ENCODE measurements around the gene TMEM132A.

TMEM132A gene

GRCh38 chr11:60948250-60948649 lies 24.0 kb downstream of the TMEM132A start:
- H3K4me2 ChIP-seq (ENCODE audit: low read length), result no peak overlapping the region
- H3K4ac ChIP-seq (ENCODE audit: low read depth, low read length), result no peak overlapping the region
- H3K14ac ChIP-seq (ENCODE audit: low read length), result no peak overlapping the region
- no peak overlapping the region for H2BK120ac ChIP-seq (ENCODE audit: insufficient read depth, low read length, poor library complexity)
- H3K36me3 ChIP-seq (ENCODE audit: control insufficient read depth in 1 of 2, insufficient read depth in 2 of 2, low read length in 2 of 2), result no peaks in the 10 kb centered on the region
- no peak overlapping the region for H3K23ac ChIP-seq (ENCODE audit: low read length)
- peaks cover 7% of the 10 kb centered on the region for H3K79me1 ChIP-seq (ENCODE audit: low read length)
- H3K4me1 ChIP-seq (ENCODE audit: control insufficient read depth in 1 of 2, insufficient read depth in 2 of 2, low read length in 2 of 2), result peaks cover 12 to 16% of the 10 kb centered on the region in 2 experiments
- H4K91ac ChIP-seq (ENCODE audit: low read depth, low read length), result no peak overlapping the region
- H2AK5ac ChIP-seq (ENCODE audit: low read length), result no peak overlapping the region
- H3K18ac ChIP-seq (ENCODE audit: low read length), result no peak overlapping the region
- peaks cover 3% of the 10 kb centered on the region for H3K9me3 ChIP-seq (ENCODE audit: insufficient read depth, low read depth, low read length)
- no peak overlapping the region for H4K8ac ChIP-seq (ENCODE audit: low read depth, low read length)
- no peak overlapping the region for H2AFZ ChIP-seq (ENCODE audit: insufficient read depth, low read length, poor library complexity)
- no peak overlapping the region for H3K27ac ChIP-seq (ENCODE audit: low read depth, low read length)
- no peak overlapping the region for H3K4me3 ChIP-seq (ENCODE audit: low read depth, low read length)
- H3K9ac ChIP-seq (ENCODE audit: low read length), result no peak overlapping the region
- no peak overlapping the region for H2BK5ac ChIP-seq (ENCODE audit: low read depth, low read length, poor library complexity)
- no peak overlapping the region for H4K12ac ChIP-seq (ENCODE audit: low read depth, low read length)
- H2BK12ac ChIP-seq (ENCODE audit: low read length), result no peak overlapping the region
- DNase-seq, result no peak
- WGBS (ENCODE audit: extremely low coverage, insufficient coverage, insufficient read length), result no CpG with 5 or more reads among the region's 5 CpGs
- H3K79me2 ChIP-seq (ENCODE audit: control insufficient read depth, insufficient read depth, low read length, poor library complexity), result no peaks in the 10 kb centered on the region
- H3K27me3 ChIP-seq (ENCODE audit: insufficient read depth, low read length), result peaks cover 13% of the 10 kb centered on the region

- Histone ChIP-seq H3K4me1 (ENCODE audit: control insufficient read depth in 1 of 2, insufficient read depth in 2 of 2, low read length in 2 of 2) (peaks cover 8 to 13% of the 10 kb centered on the region in 2 experiments), H3K23ac (ENCODE audit: low read length) (no peak overlapping the region), H3K9ac (ENCODE audit: low read length) (no peak overlapping the region), H3K14ac (ENCODE audit: low read length) (no peak overlapping the region), H3K4me2 (ENCODE audit: low read length) (no peak overlapping the region), H2BK12ac (ENCODE audit: low read length) (no peak overlapping the region), H3K27ac (ENCODE audit: low read depth, low read length) (no peak overlapping the region), H3K36me3 (ENCODE audit: control insufficient read depth in 1 of 2, insufficient read depth in 2 of 2, low read length in 2 of 2) (no peaks in the 10 kb centered on the region), H3K4ac (ENCODE audit: low read depth, low read length) (no peak overlapping the region), H2BK5ac (ENCODE audit: low read depth, low read length, poor library complexity) (no peak overlapping the region), H3K79me2 (ENCODE audit: control insufficient read depth, insufficient read depth, low read length, poor library complexity) (no peaks in the 10 kb centered on the region), H4K8ac (ENCODE audit: low read depth, low read length) (no peak overlapping the region), H3K9me3 (ENCODE audit: insufficient read depth, low read depth, low read length) (peaks cover 3% of the 10 kb centered on the region), H3K27me3 (ENCODE audit: insufficient read depth, low read length) (peaks cover 13% of the 10 kb centered on the region), H3K18ac (ENCODE audit: low read length) (no peak overlapping the region), H2AK5ac (ENCODE audit: low read length) (no peak overlapping the region), H3K4me3 (ENCODE audit: low read depth, low read length) (no peak overlapping the region), H2AFZ (ENCODE audit: insufficient read depth, low read length, poor library complexity) (no peak overlapping the region), H4K12ac (ENCODE audit: low read depth, low read length) (no peak overlapping the region), H2BK120ac (ENCODE audit: insufficient read depth, low read length, poor library complexity) (no peak overlapping the region), H4K91ac (ENCODE audit: low read depth, low read length) (no peak overlapping the region), H3K79me1 (ENCODE audit: low read length) (peaks cover 3% of the 10 kb centered on the region)
- peak in 1 of 2 donors; percentile 56 for DNase-seq
- no CpG with 5 or more reads among the region's 6 CpGs for WGBS (ENCODE audit: extremely low coverage, insufficient coverage, insufficient read length)
These were observed 25.8 kb downstream of the TMEM132A start for GRCh38 chr11:60950024-60950423.

- WGBS (ENCODE audit: extremely low coverage, insufficient coverage, insufficient read length), result no CpG with 5 or more reads among the region's 86 CpGs
- H2AK5ac ChIP-seq (ENCODE audit: low read length), result no peak overlapping the region
- peak overlapping the region; percentile 69 for H2AFZ ChIP-seq (ENCODE audit: insufficient read depth, low read length, poor library complexity)
- no peak overlapping the region for H3K27ac ChIP-seq (ENCODE audit: low read depth, low read length)
- H3K79me2 ChIP-seq (ENCODE audit: control insufficient read depth, insufficient read depth, low read length, poor library complexity), result no peaks in the 10 kb centered on the region
- no peak overlapping the region for H2BK5ac ChIP-seq (ENCODE audit: low read depth, low read length, poor library complexity)
- H3K4me3 ChIP-seq (ENCODE audit: low read depth, low read length), result peak overlapping the region; percentile 50
- peak overlapping the region; percentile 55 for H3K4me2 ChIP-seq (ENCODE audit: low read length)
- no peak overlapping the region for H3K23ac ChIP-seq (ENCODE audit: low read length)
- H3K36me3 ChIP-seq (ENCODE audit: control insufficient read depth in 1 of 2, insufficient read depth in 2 of 2, low read length in 2 of 2), result no peaks in the 10 kb centered on the region
- H3K18ac ChIP-seq (ENCODE audit: low read length), result no peak overlapping the region
- H3K27me3 ChIP-seq (ENCODE audit: insufficient read depth, low read length), result peaks cover 13% of the 10 kb centered on the region
- H4K8ac ChIP-seq (ENCODE audit: low read depth, low read length), result no peak overlapping the region
- no peak overlapping the region for H3K4ac ChIP-seq (ENCODE audit: low read depth, low read length)
- H3K79me1 ChIP-seq (ENCODE audit: low read length), result peaks cover 3% of the 10 kb centered on the region
- H4K12ac ChIP-seq (ENCODE audit: low read depth, low read length), result no peak overlapping the region
- no peak for DNase-seq
- no peak overlapping the region for H4K91ac ChIP-seq (ENCODE audit: low read depth, low read length)
- H3K9me3 ChIP-seq (ENCODE audit: insufficient read depth, low read depth, low read length), result peaks cover 3% of the 10 kb centered on the region
- H2BK12ac ChIP-seq (ENCODE audit: low read length), result no peak overlapping the region
- H3K4me1 ChIP-seq (ENCODE audit: control insufficient read depth in 1 of 2, insufficient read depth in 2 of 2, low read length in 2 of 2), result peaks cover 8 to 13% of the 10 kb centered on the region in 2 experiments
- H3K9ac ChIP-seq (ENCODE audit: low read length), result no peak overlapping the region
- no peak overlapping the region for H2BK120ac ChIP-seq (ENCODE audit: insufficient read depth, low read length, poor library complexity)
- no peak overlapping the region for H3K14ac ChIP-seq (ENCODE audit: low read length)
These were observed 26.8 kb downstream of the TMEM132A start for GRCh38 chr11:60950933-60951605.

- Histone ChIP-seq H3K4me1 (ENCODE audit: control insufficient read depth in 1 of 2, insufficient read depth in 2 of 2, low read length in 2 of 2) (peaks cover 8 to 13% of the 10 kb centered on the region in 2 experiments), H3K9ac (ENCODE audit: low read length) (no peak overlapping the region), H2BK120ac (ENCODE audit: insufficient read depth, low read length, poor library complexity) (no peak overlapping the region), H4K91ac (ENCODE audit: low read depth, low read length) (no peak overlapping the region), H3K18ac (ENCODE audit: low read length) (no peak overlapping the region), H3K14ac (ENCODE audit: low read length) (no peak overlapping the region), H3K27me3 (ENCODE audit: insufficient read depth, low read length) (peaks cover 13% of the 10 kb centered on the region), H3K9me3 (ENCODE audit: insufficient read depth, low read depth, low read length) (peaks cover 3% of the 10 kb centered on the region), H3K4ac (ENCODE audit: low read depth, low read length) (no peak overlapping the region), H3K36me3 (ENCODE audit: control insufficient read depth in 1 of 2, insufficient read depth in 2 of 2, low read length in 2 of 2) (no peaks in the 10 kb centered on the region), H2BK5ac (ENCODE audit: low read depth, low read length, poor library complexity) (no peak overlapping the region), H4K12ac (ENCODE audit: low read depth, low read length) (no peak overlapping the region), H2AK5ac (ENCODE audit: low read length) (no peak overlapping the region), H3K79me1 (ENCODE audit: low read length) (peaks cover 3% of the 10 kb centered on the region), H4K8ac (ENCODE audit: low read depth, low read length) (no peak overlapping the region), H2BK12ac (ENCODE audit: low read length) (no peak overlapping the region), H3K23ac (ENCODE audit: low read length) (no peak overlapping the region), H3K79me2 (ENCODE audit: control insufficient read depth, insufficient read depth, low read length, poor library complexity) (no peaks in the 10 kb centered on the region), H3K4me2 (ENCODE audit: low read length) (peak overlapping the region; percentile 55), H3K27ac (ENCODE audit: low read depth, low read length) (no peak overlapping the region), H2AFZ (ENCODE audit: insufficient read depth, low read length, poor library complexity) (no peak overlapping the region), H3K4me3 (ENCODE audit: low read depth, low read length) (no peak overlapping the region)
- no CpG with 5 or more reads among the region's 8 CpGs for WGBS (ENCODE audit: extremely low coverage, insufficient coverage, insufficient read length)
- no peak for DNase-seq
These were observed 27.3 kb downstream of the TMEM132A start for GRCh38 chr11:60951606-60951903.

All from trophoblast cell (in vitro differentiated cells and primary cell).